D341Med (cell line): ENCODE data around the gene DIDO1.

Source experiments
- DNase-seq: peaks from one replicate; pipeline ENCODE4 v3.0.0; 2012; ENCODE audit warnings: low spot score

DIDO1 gene

DNA sequence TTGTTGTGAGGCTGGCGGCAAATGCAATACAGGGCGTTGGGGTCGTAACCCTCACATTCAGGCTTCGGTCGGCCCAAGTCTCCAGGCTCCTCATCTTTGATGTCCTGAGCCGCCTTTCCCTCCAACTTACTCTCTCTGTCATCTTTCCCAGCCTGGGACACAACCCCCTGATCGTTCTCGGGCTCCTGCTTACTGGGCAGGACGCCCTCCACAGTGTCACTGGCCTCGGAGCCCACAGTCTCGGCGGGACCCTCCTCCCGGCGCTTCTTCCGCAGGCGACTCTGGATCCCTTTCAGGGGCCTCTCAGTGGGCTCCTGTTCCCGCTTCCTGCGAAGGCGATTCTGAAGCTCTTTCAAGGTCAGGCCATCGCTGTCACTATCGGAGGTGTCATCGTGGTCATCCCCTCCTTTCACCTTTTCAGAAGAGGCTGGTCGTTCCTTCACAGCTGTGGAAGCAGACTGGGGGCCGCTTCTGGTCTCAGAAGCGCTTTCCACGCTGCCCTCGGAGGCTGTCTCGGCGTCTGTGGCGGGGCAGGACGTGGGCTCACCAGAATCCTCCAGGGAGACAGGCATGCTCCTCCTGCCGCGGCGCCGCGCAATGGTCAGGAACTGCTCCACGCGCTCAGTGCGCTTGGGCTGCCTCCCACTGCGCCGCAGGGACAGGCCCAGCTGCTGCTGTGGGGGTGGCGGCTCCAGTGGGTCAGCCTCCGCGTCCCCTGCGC is 15.4 kb downstream of the DIDO1 start:
- DNase-seq, result no peak

DNA sequence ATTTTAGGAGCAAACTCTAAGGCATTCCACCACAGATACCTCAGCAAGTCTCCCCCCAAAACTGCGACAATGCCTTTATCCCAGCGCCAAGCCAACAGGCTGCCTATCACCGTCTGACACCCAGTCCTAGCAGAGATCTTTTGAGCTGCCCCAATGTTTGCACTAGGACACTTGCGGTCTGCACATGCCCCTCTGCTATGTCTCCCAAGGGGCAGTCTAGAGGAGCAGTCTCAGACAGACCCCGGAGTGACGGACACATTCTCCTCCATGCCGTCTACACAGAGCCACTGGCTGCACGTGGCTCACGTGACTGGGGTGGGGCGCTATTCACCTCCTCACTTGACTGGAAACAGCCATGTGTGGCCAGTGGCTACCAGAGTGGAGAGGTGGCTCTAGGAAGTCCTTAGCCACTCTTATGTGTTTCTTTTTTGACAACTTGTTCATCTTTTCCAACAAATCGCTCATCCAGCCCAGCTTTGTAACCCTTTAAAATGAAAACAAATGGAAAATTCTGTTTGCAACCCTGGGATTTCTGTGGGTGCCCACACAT is 16.0 kb downstream of the DIDO1 start:
- no peak for DNase-seq

DNA sequence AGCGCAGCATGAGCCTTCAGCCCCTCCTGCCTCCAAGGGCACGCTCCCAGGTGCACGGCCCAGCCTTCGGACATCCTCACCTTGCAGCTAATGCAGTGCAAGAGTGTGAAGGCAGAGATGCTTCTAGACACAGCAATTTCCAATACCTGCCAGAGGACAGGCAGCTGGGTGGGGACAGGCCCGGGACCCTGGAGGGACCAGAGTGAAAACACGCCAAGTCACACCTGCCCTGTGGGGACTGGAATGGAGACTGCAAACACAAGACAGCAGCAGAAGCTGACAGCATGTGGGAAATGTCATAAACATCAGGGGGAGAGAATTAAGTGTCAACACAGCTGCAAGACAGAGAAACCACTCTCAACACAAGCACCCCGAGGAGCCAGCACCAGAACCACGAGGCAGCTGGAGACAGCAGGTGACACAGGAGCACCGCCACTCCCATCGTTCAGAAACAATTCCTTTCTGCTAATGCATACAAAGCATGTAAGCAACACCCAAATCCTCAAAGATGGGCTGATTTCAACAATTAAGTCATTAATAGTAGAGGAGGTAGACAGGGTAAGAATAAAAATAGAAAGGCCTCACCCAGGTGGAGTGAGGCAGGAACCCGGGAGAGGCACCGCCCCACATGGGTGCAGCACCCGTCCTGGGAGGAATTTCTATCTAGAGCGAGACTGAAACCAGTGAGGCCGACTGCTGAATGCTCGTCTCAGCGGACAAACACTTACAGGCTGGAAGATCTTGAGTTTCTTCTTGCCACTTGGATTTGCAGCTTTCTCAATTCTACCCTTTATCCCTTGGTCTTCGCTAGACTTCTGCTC is 17.1 kb downstream of the DIDO1 start:
- DNase-seq, result peak; percentile 18

DNA sequence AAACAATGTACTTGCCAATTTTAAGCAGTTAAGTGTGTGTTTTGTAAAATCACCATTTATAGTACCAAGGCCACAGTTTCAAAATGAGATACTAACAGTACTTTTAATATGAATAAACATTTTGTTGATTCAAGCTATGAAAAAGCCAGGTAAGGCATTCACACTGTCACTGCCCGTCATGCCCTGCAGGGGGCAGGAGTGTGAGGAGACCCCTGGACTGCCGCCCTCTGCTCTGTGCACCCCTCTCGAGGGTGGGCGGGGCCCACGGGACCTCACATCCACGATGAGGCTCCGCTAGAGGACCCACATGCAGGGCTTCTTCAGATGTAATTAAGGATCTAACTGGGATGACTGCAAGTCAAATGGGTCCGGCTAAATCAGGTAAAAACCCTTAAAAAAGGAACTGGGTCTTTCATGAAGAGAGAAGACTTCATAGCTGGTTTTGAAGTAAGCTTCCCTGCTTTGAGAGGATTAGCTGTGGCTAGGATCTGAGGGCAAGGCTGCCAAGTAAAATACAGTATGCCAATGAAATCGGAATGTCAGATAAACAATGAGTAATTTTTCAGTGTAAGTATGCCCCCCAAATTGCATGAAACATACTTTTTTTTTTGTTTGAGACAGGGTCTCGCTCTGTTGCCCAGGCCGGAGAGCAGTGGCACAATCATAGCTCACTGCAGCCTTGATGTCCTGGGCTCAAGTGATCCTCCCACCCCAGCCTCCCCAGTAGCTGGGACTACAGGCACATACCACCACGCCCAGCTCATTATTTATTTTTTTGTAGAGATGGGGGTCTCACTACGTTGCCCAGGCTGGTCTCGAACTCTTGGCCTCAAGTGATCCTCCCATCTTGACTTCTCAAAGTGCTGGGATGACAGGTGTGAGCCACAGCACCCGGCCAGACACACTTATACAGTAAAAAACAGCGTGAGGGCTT is 18.7 kb downstream of the DIDO1 start:
- peak; percentile 74 for DNase-seq

DNA sequence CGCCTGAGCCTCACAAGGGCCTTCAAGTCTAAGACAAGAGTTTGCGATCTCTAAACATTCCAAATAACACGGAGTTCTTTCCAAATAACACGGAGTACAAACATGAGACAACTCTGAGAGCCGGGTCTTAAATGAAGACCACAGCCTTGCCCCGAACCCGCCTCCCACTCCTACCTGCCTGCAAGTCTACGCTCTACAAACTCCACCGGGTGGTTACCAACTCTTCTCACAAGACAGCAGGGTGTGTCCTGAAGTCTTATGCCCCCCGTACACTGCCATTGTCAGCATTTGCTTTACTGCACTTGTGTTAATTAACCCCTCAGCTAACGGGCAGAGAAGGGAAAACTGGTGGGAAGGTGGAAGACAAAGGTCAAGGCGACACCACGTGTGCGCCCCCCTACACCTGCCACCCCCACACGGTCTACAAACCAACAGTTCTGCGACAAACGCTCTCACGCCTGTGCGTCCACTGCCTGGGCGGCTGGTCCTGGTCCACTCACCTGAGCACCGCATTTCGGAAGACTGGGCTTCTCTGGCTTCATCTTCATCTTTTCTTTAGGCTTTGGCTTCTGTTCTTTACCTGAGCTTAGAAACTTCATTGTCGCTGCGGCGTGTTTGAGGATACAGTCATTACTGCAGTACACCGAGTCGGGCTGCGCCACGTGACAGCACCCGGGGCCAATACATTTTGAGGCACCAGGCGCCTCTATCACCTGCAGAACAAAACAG is 19.5 kb downstream of the DIDO1 start:
- no peak for DNase-seq

DNA sequence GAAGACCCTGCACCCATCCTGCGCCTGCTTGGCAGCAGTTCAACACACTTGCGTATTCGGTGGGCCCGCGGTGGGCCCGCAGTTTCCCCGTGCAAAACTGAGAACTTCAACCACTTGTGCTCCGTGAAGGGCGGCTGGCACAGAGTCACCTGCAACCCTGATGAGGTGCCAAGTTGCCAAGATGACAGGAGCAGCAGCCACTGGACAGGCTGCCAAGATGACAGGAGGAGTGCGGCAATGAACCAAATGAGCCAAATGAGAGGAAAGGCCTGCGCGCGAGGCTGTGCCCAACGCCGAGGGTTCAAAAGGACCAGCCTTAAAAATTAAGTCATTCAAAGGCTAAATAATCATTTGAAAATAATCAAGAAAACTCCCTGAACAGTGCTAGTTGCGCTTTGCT is 20.1 kb downstream of the DIDO1 start:
- DNase-seq, result no peak

DNA sequence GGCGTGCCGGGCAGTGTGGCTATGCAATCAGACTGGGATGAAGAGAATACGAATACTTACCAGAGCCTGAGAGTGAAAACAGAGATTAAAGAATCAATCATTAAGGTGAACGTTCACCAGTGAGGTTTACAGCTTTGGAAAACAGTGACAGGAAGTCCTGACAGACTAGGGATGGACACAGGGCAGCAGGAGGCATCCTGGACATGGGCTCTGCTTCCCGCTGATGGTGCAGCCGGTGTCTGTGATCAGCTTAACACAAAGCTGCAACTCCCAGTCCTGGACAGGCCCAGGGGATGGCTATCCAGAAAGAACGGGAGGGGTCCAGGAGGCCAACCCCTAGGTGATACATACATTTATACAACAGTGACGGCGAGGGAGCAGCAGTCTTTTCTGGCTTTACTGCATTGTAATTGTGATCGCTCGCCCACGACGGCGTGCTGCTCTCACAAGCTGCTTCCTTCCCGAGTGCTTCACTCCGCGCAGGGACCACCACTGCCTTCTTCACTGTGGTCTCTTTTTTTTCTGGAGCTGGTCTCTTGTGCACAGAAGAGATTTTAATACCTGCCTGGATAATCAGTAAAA is 20.7 kb downstream of the DIDO1 start:
- DNase-seq, result no peak

DNA sequence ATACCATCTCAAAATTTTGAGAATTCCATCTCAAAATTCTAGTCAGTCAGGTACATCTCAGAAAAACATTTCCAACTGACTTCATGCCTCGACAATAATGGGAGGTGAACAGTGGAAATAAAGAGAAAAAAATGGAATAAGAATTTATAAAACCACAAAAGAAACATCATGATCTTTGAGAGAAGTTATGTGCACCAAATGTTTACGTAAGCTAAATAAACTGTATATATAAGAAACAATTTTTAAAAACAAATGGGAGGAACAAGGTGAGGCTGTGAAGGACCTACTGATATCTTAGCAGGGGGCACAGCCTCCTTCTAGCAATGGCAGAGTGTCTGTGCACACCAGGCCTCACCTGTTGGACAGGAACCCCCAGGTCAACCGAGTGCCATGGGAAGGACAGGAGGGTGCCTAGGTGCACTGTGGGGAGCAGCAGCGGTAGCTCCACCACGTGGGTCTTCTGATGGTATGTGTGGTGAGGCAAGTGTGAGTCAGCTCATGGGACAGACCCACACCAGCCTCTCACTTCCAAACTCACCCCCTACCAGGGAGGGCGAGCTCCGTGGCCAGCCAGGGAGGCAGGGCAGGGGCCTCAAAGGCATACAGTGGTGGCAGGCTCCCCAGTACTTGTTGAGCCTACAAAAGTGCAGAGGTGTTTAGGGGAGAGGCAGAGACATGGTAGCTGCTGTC is 23.2 kb downstream of the DIDO1 start:
- DNase-seq, result no peak

DNA sequence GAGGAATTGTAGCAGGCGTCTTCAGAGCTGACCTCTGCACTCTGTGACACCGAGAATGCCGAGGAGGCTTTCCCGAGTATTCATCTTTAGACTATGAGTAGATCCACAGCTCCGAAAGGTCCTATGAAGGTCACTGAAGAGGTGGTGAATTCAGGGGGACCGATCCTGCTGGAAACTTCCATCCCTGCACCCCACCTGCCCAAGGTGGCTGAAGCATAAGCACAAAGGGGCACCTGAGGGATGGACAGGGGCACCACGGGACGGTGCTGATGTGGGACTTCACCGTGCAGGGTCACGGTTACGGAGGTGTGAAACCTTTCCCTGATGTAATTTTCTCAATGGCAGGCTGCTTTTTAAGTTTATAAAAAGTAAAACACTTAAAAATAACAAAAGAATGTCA is 24.4 kb downstream of the DIDO1 start:
- peak; percentile 15 for DNase-seq

DNA sequence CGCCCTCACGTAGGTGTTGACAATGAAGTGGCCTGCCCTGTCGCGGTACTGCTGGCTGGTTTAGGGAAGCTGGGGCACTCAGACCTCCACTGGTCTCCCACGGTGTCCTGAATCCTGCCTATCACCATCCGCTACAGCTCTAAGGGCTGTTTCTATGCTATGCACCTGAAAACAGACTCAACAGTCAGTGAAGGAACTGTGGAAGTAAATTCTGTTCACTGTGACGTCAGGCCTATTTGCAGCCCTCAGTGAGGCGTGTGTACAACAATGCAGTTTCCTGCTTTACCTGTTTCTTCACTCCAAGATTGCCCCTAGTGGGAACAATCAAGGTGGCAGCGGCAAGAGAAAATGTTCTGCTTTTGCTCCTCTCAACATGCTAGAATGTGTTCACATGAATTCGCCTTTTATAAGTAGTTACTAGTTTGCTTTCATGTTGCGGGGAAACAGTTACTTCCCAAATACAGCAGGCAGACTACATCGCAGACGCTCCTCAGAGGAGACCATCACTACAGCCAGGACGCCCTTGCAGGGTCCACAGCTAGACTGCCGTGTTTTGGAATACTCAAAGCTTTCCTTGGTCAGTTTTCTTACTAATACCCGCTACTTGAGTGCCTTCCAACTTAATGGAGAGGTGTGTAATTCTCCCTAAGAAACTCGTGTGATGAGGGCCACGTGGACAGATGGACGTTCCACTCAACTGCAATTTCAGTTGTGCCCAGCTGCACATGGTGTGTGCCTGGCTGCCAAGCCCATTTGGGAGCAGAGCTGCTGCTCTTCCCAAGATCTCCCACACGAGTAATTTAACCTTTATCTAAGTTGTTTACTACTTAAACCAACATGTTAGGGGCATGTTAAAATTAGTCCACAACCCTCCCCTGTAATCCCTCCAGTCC is 25.4 kb downstream of the DIDO1 start:
- DNase-seq, result peak; percentile 52

DNA sequence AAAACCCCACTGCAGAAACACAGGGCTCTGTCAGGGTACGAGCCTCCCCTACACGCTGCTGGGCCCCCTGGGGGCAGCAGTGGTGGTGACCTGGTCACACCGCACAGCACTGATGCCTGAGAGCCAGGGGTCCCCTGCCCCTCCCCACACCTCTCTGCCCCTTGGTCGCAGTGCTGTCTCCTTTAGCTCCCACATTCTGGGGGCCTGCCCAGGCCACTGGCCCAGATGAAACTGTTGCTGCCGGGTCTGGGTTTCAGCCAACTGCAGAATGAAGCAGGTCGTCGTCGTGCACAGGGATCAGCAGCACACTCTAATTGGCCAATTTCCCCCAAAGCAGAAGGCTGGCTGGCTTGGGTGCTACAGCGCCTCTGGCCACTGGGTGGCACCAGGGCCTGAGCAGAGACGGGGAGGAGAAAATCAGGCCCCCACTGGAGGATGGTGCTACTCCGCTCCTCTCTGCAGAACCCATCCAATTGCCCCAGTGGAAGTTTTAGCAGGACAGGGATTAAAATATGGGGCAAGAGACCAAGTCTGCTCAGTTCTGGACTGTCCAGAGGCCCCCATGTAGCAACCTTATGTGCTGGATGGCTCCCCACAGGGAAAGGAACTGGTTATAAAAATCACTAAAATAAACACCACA is 26.1 kb downstream of the DIDO1 start:
- peak; percentile 91 for DNase-seq

DNA sequence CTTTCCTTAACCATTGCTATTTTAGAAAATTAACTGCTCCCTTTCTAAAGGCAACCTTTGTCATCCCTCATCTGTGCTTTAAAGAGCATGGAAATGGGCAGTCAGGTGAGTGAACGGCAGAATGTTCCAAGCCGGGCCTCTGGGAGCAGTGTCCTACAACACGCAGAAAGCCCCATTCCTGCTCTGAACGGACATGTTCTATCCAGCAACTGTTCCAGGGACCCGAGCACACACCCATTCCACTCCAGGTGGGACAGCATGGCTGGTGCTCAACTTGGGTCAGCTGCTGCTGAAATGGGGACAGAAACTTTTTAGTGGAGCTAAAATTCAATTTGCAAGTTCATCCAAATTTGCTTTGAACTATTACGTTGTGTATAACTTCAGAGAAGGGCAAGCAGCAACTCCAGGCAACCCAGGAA is 26.7 kb downstream of the DIDO1 start:
- peak; percentile 37 for DNase-seq

DNA sequence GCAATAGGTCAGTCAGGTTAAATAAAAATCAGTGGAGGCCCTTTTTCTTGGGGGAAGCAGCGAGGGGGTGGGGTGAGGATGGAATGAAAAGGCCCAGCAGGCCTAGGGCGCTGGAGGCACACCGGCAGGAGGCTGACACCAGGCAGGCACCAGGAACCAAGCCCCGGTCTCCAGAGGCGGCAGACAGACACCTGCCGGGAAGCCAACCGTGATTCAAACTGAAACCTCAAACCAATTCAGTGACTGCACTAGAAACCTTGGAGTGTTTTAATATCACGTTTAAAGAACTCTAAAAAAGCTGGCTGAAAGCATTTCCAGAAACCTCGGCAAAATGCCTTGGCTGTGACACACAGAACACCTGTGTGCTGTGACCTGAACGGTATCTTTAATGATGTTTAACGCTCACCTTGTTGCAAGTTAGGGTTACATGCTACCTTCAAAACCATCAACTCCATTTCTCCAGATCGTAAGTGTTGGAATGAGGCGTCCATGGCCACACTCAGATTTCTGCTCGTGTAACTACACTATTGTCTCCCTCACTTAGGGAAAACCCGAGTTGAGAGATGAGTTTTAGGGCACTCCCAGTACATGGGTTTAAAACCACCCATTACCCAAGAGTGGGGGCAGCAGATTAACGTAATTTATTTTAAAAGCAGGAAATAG is 27.2 kb downstream of the DIDO1 start:
- peak; percentile 15 for DNase-seq

DNA sequence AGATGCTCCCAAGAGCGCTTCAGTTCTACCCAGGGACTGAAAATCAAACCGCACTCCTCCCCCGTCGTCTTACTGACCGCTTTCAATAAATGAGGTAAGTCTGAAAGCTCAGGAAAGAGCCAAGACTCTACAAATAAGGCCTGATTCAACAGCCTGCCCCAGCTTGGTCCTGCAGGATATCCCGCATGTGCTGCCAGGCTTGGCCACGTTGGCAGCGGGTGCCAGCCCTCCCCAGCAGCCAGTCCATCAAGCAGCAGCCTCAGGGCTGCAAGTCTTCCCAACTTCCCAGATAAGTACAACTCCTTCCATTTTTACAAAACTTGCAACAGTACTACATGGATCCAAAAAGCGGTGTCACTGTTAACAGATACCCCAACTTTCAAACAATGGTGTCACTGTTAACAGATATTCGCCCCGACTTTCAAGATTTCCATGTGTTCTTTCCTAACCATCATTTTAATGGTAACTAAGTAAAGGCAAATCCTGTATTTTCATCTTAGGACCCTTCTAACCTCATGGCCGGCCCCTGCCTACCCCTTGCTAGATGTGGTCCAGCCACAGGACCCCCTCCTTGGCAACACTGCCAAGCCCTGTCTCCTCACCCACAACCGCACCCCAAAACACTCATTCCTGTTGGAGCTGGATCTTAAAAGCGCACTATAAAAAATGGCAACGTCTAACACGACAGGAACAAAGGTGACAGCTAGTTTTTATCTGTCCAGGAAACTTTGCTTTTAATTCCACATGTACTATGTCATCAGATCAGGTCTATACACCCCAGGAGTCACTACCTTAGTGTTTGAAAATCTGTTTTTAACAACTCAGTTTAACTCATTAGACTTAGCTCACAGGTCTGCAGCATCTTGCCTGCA is 28.0 kb downstream of the DIDO1 start:
- DNase-seq, result no peak

DNA sequence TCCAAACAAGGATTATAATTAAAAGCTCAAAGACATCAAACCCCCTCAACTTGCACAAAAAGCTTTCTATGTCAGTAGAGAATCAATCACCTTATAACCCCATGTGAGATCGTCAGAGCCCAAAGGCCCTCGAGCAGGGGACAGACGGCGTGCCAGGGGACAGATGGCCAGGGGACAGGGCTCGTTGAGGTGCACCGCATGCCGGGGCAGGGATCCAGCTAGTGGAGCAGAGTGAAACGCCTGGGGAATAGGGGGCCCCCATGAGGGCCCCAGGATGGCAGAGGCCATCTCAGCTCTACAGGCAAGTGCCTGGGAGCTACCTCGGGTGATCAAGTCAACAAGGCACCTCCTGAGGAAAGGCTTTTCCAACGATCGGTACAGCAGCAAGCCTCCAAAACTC is 28.6 kb downstream of the DIDO1 start:
- DNase-seq, result no peak

DNA sequence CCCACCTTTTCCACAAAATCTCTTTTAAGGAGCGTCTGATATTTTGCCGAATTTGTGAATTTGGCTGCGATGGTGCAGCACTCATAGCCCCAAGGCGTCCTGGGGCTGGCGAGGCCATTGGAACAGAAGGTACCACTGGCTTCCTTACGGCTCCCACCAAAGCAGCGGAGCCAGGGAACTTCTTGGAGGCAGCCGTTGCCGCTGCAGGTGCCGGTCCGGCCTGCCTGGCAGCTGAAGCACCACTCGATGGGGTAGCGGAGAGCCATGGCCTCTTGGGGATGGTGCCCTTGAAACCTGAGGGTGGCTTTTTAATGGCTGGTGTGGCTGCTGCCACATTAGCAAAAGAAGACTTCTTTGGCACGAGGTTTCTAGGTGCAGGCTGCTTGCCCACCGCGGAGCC is 29.8 kb downstream of the DIDO1 start:
- no peak for DNase-seq

DNA sequence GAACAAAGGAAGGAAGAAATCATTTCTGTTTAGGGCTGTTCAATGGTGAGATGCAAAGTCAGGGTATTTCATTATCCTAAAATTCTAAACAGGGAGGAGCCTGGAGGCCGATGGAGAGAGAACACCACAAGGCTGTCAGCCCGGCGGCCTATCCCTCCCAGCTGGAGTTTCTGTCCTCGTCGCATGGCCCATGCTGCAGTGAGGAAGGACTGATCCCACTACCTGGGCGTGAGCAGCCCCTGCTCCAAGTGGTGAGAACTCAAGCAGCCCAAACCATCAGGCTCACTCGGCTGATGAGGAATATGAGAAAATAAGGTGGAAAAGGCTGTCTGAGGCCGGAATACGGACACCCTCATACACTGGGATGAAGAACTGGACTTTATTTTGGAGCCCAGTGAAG is 30.8 kb downstream of the DIDO1 start:
- DNase-seq, result no peak
